ENCODE data around the gene AMZ2. TPM values are rescaled to one million over a fixed set of nuclear protein-coding genes. Genes with fewer than 3 reads are reported as not detected.
"Not testable (repeated sequence)": the region's sequence is repeated elsewhere in the genome, so short reads cannot be mapped to it uniquely, and the experiment has no call there.

AMZ2 gene, protein sequence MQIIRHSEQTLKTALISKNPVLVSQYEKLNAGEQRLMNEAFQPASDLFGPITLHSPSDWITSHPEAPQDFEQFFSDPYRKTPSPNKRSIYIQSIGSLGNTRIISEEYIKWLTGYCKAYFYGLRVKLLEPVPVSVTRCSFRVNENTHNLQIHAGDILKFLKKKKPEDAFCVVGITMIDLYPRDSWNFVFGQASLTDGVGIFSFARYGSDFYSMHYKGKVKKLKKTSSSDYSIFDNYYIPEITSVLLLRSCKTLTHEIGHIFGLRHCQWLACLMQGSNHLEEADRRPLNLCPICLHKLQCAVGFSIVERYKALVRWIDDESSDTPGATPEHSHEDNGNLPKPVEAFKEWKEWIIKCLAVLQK
- 49.7 TPM for total RNA-seq
- long read RNA-seq, transcript AMZ2-203 (8 exons, 1,378 nt), result minor isoform, 24 of 150 reads
- long read RNA-seq, transcript AMZ2-202 (7 exons, 2,402 nt), result major isoform, 86 of 150 reads
- long read RNA-seq, partial matches to known transcripts, result 2 of 150 reads
- long read RNA-seq, other reads (novel, unspliced or antisense), result 36 of 150 reads

DNA sequence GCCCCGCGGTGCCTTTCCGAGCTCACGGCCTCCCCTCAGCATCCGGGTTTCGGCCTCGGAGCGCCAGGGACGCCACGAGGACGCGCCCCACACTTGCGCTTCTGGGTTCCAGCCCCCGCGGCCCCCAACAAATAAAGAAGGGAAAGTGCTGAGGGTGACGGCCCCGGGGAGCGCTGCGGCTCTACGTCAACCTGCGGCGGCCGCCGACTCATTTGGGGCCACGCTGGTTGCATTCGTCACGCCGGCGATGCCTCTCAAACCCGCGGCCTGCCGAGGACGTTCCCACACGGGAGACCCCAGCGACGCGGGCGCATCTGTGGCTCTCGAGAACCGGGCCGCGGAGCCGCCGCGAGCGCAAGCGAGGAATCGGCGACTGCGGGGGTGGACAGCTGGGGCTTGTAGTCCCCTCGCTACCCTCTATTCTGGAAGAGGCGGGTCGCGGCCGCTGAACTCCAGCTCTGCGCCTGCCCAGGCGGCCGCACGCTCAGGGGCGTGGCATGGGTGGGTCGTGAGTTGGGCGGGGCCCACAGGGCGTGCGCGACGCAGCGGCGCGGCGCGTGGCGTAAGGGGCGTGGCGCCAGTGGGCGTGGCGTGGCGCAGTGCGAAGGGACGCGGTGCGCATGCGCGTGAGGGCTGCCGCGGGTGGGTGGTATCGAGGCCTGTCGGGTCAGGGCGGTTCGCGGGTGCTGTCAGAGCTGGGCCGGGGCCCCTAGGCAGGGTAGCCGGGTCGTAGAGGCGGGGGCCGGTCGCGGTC is at the start of gene AMZ2:
TSS of gene AMZ2 (plus strand) at position 599 of the 754 bp plus-strand sequence. CDS start 2,145 bp downstream, outside the sequence.
- DNase-seq (ENCODE audit: low spot score), result peak; percentile 99

DNA sequence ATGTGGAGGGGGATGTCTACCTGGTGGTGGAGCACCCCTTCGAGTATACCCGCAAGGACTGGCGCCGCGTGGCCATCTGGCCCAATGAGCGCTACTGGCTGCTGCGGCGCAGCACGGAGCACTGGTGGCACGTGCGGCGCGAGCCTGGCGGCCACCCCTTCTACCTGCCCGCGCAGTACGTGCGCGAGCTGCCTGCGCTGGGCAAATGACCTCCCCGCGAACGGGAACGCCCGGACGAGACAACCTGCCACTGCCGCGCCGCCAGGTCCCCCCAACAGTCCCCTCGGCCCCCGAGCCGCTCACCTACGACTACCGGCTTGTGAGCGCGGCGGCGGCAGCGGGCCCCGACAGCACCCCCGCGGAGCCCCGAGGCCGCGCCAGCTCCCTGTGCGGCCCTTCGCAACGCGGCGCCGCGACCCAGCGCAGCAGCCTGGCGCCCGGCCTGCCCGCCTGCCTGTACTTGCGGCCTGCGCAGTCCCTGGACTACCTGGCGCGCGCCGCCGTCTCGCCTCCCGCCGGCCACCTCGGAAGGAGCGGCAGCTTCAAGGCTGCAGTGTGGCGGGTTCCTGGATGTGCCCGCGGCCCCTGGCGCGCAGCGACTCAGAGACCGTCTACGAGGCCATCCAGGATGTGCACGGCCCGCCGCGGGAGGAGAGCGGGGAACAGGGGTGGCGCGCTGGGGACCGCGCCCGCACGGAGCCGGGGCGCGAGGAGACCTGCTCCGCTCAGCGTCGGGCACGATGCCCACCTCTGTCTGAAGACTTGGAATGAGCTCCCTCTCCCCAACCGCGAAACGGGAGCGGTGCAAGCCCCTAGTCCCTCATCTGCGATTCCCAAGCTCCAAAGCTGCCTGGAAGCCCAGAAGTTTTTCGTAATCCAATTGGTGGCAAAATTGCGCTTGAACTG is 48.7 kb upstream of the AMZ2 start:
- DNase-seq (ENCODE audit: low spot score), result no peak

DNA sequence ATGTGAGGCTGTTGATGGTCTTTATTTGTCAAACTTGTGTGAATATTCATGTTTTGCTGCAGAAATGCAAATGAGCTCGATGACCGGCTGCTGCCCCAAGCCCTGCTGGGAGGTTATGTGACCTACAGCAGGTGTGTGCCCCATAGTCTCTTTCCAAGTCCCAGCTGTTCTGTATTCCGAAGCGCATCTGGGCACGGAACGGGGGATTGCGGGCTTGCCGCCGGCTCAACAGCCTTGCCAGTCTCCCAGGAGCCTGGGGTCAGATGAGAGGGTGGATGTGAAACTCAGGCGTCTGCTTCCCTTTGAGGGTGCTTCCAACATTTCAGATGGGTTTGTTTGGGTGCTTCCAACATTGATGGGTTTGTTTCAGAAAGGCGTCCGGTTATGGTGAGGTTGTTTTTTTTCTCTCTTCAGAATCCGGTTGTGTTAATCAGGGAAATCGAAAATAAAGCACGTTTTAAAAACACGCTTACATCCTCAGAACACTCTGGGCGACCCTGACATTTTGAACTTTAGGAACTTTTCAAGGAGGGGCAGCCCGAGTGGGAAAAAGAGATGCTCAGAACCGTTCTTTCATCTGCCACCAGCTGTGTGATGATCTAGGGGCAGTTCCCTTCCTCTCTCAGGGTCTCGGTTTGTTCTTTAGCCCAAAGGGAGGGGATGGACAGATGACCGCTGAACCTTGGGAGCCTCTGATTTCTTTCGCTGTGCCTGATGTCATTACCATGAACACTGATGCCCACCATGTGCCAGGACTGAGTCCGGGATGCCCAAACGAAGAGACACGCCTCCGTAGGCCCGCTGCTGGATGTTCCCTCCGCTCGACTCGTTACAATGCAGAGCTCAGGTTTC is 47.8 kb upstream of the AMZ2 start:
- DNase-seq (ENCODE audit: low spot score), result no peak

DNA sequence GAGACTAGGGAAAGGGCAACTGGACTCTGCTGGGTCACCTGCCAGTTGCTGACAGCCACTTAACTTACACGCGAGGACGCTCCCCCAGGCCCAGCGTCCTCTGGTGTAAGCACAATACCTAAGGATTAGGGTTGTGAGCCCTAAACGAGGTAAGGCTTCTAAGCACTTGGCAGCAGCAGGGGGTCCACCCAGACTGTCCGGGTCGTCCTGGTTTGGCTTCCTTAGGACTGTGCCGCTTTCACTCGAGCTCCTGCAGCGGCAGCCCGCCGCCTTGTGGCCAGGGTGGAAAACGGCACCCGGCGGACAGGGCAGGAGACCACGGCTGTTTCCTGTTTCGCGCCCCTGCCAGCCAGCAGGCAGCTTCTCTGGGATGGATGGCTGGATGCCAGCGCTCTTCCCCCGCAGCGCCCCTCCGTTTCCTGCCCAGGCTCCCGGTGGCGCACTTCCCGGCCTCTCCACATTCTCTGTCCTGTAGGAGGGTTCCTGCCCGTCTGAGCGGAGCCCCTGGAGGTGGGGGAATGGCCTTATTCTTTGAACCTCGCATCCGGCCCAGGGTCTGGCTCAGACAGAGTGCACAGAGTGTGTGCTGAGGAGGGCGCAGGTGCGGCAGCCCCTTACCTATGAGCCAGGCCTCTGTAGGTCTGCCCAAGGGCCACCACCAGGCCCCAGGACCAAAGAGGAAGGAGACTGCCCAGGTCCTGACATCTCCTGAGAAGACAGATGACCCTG is 47.0 kb upstream of the AMZ2 start:
- no peak for DNase-seq (ENCODE audit: low spot score)

DNA sequence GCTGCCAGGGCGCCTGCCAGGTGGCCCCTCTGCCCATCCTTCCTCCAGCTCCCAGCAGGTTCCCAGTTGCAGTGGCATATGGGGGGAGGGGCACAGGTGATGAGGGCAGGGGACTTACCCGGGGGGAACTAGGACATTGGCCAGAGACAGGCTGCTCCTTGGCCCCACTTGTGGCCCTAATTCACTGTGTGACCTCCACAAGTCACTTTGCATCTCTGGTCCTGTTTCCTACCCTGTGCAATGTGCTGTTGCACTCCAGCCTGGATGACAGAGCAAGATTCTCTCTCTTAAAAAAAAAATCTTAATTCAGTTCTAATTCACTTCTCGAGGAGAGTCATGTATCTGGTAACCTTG is 46.4 kb upstream of the AMZ2 start:
- DNase-seq (ENCODE audit: low spot score), result not testable (repeated sequence)

DNA sequence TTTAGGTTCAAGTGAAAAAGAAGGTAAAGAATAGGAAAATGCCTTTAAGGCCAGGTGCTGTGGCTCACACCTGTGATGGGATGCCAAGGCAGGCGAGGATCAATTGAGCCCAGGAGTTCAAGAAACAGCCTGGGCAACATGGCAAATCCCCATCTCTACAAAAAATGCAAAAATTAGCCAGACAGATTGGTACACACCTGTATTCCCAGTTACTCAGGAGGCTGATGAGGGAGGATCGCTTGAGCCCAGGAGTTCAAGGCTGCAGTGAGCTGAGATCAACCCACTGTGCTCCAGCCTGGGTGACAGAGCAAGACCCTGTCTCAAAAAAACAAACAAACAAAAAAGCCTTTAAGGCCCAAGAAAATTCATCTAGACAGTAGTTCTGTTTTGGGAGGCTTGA is 45.5 kb upstream of the AMZ2 start:
- not testable (repeated sequence) for DNase-seq (ENCODE audit: low spot score)

DNA sequence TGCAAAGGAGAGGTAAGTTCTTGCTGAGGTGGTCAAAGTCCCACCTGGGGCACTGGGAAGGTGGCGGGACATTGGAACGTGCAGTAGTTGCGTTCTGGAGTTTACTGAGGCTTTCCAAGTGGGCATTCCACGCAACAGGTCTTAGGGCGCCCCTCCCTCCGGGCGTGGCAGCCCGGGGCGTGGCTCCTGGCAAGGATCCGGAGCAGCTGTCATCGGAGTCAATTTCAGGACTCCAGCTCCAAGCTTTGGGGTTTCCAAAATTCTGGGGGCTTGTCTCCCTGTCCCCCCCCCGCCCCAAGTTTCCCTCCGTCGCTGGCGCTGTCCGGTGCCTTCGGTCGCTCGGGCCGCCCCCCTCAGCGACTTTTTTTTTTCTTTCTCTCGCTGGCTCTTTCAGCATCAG is 43.1 kb upstream of the AMZ2 start:
- no peak for DNase-seq (ENCODE audit: low spot score)

DNA sequence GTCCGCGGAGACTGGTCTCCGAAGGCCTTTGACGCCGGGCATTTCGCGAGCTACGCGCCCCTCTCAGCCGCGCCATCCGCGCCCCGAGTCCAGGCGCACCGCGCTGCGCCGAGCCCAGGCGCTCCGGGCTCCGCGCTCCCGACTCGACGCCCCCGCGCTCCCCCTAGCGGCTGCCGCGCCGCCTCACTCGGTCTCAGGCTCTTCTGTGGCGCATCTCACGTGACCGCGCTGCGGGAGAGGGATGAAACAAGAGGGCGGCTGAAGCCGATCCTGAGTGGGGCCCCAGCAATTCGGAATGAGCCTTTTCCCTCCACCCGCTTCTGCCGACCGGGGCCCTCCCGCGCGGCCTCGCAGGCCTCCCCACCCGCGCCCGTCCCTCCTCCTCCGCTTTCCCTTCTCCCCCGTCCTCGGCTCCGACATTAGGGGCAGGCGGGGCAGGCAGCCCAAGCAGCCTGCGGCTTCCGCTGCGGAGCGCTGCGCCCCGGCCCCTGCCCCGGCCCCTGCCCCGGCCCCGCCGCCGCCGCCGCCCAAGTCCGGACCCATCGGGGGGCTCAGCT is 42.5 kb upstream of the AMZ2 start:
- DNase-seq (ENCODE audit: low spot score), result peak; percentile 97

DNA sequence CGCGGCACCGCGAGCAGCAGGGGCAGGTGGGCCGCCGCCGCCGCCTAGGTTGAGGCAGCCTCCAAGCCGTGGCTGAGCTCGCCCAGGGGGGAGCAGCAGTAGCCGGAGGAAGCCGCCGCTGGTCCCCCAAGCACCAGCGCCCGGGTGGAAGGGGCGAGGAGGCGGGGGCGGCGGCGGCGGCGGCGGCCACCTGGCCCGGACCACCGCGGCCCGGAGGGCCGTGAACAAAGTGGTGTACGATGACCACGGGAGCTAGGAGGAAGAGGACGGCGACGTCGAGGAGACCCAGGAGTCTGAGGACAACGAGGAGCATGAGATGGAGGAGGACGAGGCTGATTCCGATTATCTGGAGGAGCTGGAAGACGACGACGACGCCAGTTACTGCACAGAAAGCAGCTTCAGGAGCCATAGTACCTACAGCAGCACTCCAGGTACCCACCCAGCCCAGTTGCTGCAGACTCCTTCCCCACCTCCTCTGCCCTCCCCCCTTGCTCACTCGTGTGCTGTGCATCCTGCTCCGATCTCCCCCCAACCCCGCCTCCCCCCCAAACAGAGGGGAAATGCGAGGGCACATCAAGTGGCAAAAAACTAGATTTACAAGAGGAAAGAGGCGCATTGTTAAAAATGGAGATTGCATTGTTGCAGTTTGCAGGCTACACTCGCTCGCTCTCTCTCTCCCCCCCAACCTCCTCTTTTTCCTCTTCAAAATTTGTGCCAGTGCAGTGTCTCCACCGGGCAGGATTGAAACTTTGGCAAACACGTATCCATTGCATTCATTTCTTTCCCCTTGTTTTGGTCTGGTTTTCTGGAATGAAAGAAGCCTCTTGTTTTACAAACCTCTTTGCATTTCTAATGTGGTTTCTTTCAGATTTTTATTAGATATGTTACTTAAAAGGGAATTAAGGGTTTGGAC is 41.8 kb upstream of the AMZ2 start:
- DNase-seq (ENCODE audit: low spot score), result no peak

DNA sequence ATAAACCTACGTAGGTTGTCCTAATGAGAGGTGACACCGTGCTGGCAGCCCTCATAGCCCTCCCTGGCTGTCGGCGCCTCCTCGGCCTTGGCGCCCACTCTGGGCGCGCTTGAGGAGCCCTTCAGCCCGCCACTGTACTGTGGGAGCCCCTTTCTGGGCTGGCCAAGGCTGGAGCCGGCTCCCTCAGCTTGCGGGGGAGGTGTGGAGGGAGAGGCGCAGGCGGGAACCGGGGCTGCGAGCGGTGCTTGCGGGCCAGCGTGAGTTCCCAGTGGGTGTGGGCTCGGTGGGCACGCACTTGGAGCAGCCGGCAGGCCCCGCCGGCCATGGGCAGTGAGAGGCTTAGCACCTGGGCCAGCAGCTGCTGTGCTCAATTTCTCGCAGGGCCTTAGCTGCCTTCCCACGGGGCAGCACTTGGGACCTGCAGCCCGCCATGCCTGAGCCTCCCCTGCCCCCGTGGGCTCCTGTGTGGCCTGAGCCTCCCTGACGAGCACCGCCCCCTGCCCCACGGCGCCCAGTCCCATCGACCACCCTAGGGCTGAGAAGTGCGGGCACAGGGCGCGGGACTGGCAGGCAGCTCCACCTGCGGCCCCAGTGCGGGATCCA is 40.1 kb upstream of the AMZ2 start:
- DNase-seq (ENCODE audit: low spot score), result no peak

DNA sequence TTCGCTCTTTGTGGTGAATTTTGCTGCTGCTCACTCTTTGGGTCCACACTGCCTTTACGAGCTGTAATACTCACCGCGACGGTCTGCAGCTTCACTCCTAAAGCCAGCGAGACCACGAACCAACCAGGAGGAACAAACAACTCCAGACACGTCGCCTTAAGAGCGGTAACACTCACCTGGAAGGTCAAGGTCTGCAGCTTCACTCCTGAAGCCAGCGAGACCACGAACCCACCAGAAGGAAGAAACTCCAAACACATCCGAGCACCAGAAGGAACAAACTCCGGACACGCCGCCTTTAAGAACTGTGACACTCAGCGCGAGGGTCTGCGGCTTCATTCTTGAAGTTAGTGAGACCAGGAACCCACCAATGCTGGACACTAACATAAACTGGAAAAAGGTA is 39.2 kb upstream of the AMZ2 start:
- DNase-seq (ENCODE audit: low spot score), result not testable (repeated sequence)

DNA sequence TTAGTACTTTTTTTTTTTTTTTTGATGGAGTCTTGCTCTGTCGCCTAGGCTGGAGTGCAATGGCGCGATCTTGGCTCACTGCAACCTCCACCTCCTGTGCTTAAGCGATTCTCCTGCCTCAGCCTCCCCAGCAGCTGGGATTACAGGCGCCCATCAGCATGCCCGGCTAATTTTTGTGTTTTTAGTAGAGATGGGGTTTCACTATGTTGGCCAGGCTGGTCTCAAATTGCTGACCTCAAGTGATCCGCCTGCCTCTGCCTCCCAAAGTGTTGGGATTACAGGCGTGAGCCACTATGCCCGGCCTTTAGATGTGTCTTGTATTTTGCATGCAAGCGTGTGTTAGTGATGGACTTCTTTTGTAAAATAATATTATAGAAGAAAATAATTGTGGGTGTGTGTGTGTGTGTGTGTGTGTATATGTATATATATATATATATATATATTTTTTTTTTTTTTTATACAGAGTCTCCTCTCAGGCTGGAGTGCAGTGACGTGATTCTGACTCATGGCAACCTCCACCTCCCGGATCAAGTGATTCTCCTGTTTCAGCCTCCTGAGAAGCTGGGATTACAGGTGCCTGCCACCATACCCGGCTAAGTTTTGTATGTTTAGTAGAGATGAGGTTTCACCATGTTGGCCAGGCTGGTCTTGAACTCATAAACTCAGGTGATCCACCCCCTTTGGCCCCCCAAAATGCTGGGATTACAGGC is 38.5 kb upstream of the AMZ2 start:
- not testable (repeated sequence) for DNase-seq (ENCODE audit: low spot score)

DNA sequence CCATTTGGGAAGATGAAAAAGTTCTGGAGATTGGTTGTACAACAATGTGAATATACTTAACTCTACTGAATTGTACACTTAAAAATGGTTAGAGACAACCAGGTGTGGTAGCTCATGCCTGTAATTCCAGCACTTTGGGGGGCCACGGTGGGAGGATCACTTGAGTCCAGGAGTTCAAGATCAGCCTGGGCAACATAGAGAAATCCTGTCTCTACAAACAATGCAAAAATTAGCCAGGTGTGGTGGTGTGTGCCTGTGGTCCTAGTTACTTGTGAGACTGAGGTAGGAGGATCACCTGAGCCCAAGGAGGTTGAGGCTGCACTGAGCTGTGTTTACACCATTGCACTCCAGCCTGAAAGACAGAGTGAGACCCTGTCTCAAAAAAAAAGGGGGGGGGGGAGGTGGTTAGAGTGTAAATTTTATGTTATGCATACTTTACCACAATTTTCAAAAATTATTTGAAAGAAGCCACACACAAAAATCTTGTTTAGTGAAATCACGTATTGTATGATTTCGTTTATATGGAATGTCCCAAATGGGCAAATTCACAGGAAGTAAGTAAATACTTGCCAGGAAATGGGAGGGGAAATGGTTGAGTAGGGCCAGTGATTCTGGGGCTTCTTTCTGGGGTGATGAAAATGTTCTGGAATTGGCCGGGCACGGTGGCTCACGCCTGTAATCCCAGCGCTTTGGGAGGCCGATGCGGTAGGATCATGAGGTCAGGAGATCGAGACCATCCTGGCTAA is 37.1 kb upstream of the AMZ2 start:
- DNase-seq (ENCODE audit: low spot score), result peak; percentile 68

DNA sequence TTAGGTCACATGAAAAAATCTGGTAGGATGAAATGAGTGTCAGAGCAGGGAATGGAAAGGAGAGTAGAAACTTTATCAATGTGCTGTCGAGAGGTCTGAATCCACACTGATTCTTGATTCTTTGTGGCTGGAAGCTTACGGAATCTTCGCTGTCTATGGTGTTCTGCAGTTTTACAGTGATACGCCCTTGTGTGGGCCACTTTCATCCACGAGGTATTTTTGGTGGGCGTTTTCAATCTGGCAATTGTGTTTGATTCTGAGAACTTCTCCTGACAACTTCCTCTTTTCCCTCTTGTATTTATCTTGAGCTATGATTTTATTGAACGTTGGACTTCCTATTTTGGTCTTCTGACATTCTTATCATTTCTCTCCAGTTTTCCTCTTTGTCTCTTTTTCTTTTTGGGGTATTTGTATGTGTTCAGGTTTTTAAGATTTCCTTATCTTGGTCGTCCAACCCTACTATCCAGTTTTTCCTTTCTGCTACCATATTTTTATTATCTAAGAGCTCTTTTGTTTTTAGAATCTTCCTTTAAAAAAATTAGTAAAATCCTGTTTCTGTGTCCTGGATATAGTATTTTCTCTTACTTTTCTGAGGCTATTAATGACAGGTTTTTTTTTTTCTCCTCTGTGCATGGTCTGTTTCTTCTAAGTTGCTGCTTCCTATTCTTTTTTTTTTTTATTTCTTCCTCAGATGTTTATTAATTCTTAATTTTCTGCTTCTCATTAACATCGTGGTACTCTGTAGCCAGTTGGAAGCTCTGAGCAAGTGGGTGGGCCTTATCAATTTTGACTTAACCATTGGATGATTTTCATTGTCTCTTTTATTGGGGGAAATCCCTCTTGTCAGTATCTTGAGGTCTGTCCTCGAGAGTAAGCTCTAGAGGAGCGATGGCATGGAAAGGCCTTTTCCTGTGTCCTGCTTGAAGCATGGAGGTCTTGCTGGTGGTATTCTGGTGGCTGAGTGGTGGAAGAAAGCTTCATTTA is 34.1 kb upstream of the AMZ2 start:
- not testable (repeated sequence) for DNase-seq (ENCODE audit: low spot score)

DNA sequence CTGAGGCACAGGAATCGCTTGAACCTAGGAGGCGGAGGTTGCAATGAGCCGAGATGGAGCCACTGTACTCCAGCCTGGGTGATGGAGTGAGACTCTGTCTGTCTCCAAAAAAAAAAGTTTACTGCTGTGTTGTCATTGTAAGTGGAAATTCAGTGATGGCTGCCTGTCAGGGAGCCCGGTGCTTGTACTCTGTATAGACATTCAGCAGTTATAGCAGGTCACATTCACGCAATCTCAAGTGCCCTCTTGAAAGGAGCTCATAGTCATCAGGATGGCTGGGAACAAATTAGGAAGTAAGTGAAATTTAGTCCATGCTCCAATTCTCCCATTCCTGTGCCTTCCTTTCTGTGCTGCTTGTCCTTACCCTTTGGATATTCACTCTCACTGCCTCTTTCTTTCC is 32.4 kb upstream of the AMZ2 start:
- not testable (repeated sequence) for DNase-seq (ENCODE audit: low spot score)

All from mesenteric fat pad (tissue), 1 donor.